ENCODE results near the gene ELN. TPM values are rescaled to one million over a fixed set of nuclear protein-coding genes. Genes with fewer than 3 reads are reported as not detected.
A peak's percentile ranks its signal among the peaks of the same experiment; 100 is the strongest.

The ELN gene
- total and polyA plus RNA-seq, 9 donors: 13.2 to 51.5 (median 38.1) TPM

DNA sequence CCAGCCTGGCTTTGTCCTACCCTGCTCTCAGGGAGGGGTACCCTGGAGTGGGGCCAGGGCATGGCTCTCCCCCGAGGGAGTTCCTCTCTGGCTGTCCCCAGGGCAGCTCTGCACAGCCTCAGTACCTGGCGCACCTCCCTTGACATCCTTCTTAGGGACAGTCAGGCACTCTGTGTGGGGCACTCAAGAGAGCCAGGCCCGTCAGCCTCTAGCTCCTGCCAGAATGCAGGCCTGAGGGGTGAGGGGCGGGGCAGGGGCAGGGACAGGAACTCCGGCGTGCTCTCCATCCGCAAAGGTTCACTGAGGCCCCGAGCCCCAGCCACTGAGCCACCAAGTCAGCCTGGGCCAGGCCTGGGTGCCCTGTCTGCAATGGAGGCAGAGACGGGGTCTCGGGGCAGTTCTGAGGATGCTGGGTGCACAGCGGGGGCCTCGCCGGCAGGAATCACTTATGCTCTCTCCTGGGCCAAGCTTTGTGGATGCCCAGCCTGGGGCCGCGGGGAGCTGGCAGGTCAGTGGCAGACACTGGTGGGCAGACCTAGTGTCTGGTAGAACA lies 65.8 kb downstream of the ELN start:
- intact Hi-C loops (cut with DNase I): no loop called here
- H3K27ac ChIP-seq: peak overlapping the region in 1 of 2 donors; percentile 44
- H3K9me3 ChIP-seq: no peaks in the 10 kb centered on the region
- no peaks in the 10 kb centered on the region for H3K27me3 ChIP-seq
- H3K4me3 ChIP-seq: no peak overlapping the region
- H3K4me1 ChIP-seq (ENCODE audit: insufficient read depth): peaks cover 16% of the 10 kb centered on the region
- no peaks in the 10 kb centered on the region for H3K36me3 ChIP-seq
- 39 to 45% (median 43%) methylated on average over 13 to 15 of the region's 15 CpGs for WGBS, 3 donors
- peak in 4 of 5 donors; percentile 19 to 49 (median 38) for DNase-seq
- TF ChIP-seq CTCF (IDR thresholded peaks at IDR 0.05): no peak
- TF ChIP-seq POLR2A (IDR thresholded peaks at IDR 0.05): no peak

- 2 to 11% (median 6%) methylated on average over 31 to 32 of the region's 32 CpGs for WGBS, 3 donors
- Histone ChIP-seq H3K4me1 (ENCODE audit: insufficient read depth) (peaks cover 16% of the 10 kb centered on the region), H3K4me3 (peak overlapping the region; percentile 31), H3K27me3 (no peaks in the 10 kb centered on the region), H3K27ac (peak overlapping the region; percentile 5 to 44), H3K36me3 (no peaks in the 10 kb centered on the region), H3K9me3 (no peaks in the 10 kb centered on the region)
- intact Hi-C loops (cut with DNase I): no loop called here
- TF ChIP-seq POLR2A (IDR thresholded peaks at IDR 0.05) (no peak), CTCF (IDR thresholded peaks at IDR 0.05) (no peak), EP300 (IDR thresholded peaks at IDR 0.05) (no peak)
- DNase-seq: peak; percentile 69 to 77 (median 72)
Measured at GRCh38 chr7:74094224-74095101, 66.5 kb downstream of the ELN start.

- intact Hi-C loops (cut with DNase I): no loop called here
- DNase-seq: no peak
- Histone ChIP-seq H3K4me1 (ENCODE audit: insufficient read depth) (peaks cover 16% of the 10 kb centered on the region), H3K27ac (peak overlapping the region in 1 of 2 donors; percentile 5), H3K27me3 (no peaks in the 10 kb centered on the region), H3K9me3 (no peaks in the 10 kb centered on the region), H3K4me3 (no peak overlapping the region), H3K36me3 (no peaks in the 10 kb centered on the region)
- WGBS, 3 donors: 88 to 95% (median 92%) methylated on average over 6 of the region's 6 CpGs
- TF ChIP-seq POLR2A (IDR thresholded peaks at IDR 0.05) (no peak), EP300 (IDR thresholded peaks at IDR 0.05) (no peak), CTCF (IDR thresholded peaks at IDR 0.05) (no peak)
Measured at GRCh38 chr7:74095135-74095534, 67.2 kb downstream of the ELN start.

- intact Hi-C loops (cut with DNase I): no loop called here
- DNase-seq: no peak
- Histone ChIP-seq H3K4me3 (no peak overlapping the region), H3K36me3 (no peaks in the 10 kb centered on the region), H3K27me3 (no peaks in the 10 kb centered on the region), H3K4me1 (ENCODE audit: insufficient read depth) (peaks cover 9% of the 10 kb centered on the region), H3K27ac (no peak overlapping the region), H3K9me3 (no peaks in the 10 kb centered on the region)
- 58 to 73% (median 73%) methylated on average over 11 of the region's 11 CpGs for WGBS, 3 donors
- no peak for TF ChIP-seq EP300 (IDR thresholded peaks at IDR 0.05)
- no peak for TF ChIP-seq POLR2A (IDR thresholded peaks at IDR 0.05)
- no peak for TF ChIP-seq CTCF (IDR thresholded peaks at IDR 0.05)
Measured at GRCh38 chr7:74097937-74098614, 70.1 kb downstream of the ELN start.
